Activated T-cell treated with anti-CD3 and anti-CD28 coated beads, Interleukin-2, amount 50 U/mL, for 1 hour (primary cell): ENCODE measurements around the gene STIMATE.

Experiments
- DNase-seq: peaks from one replicate; pipeline ENCODE4 v3.0.0-alpha.2; 2020

STIMATE gene

GRCh38 chr3:52892625-52893311 is 4.6 kb downstream of the STIMATE start:
- DNase-seq = peak; percentile 25

- no peak for DNase-seq
These were observed 5.1 kb downstream of the STIMATE start for GRCh38 chr3:52892290-52892624.

GRCh38 chr3:52891615-52892081 is 5.7 kb downstream of the STIMATE start:
- no peak for DNase-seq

GRCh38 chr3:52891164-52891563 is 6.2 kb downstream of the STIMATE start:
- no peak for DNase-seq

- no peak for DNase-seq
These were observed 6.6 kb downstream of the STIMATE start for GRCh38 chr3:52890735-52891134.

- no peak for DNase-seq
These were observed 7.4 kb downstream of the STIMATE start for GRCh38 chr3:52889901-52890300.

GRCh38 chr3:52887166-52887565 is 10.2 kb downstream of the STIMATE start:
- DNase-seq = no peak

- DNase-seq = no peak
These were observed 11.2 kb downstream of the STIMATE start for GRCh38 chr3:52886049-52886730.

GRCh38 chr3:52882377-52882776 is 15.0 kb downstream of the STIMATE start:
- DNase-seq = no peak

GRCh38 chr3:52881871-52882270 is 15.5 kb downstream of the STIMATE start:
- no peak for DNase-seq

GRCh38 chr3:52880474-52880873 is 16.9 kb downstream of the STIMATE start:
- no peak for DNase-seq

- no peak for DNase-seq
These were observed 17.3 kb downstream of the STIMATE start for GRCh38 chr3:52880047-52880446.

GRCh38 chr3:52879581-52879980 is 17.8 kb downstream of the STIMATE start:
- DNase-seq = no peak

GRCh38 chr3:52879090-52879489 is 18.3 kb downstream of the STIMATE start:
- no peak for DNase-seq

- no peak for DNase-seq
These were observed 20.3 kb downstream of the STIMATE start for GRCh38 chr3:52877085-52877484.

GRCh38 chr3:52874864-52875587 is 22.3 kb downstream of the STIMATE start:
- DNase-seq = no peak

GRCh38 chr3:52874160-52874701 is 23.1 kb downstream of the STIMATE start:
- DNase-seq = no peak

GRCh38 chr3:52873433-52874159 is 23.8 kb downstream of the STIMATE start:
- no peak for DNase-seq

GRCh38 chr3:52872245-52872644 is 25.1 kb downstream of the STIMATE start:
- DNase-seq = no peak

- DNase-seq = no peak
These were observed 25.6 kb downstream of the STIMATE start for GRCh38 chr3:52871761-52872160.

GRCh38 chr3:52870471-52870870 is 26.9 kb downstream of the STIMATE start:
- DNase-seq = no peak

- no peak for DNase-seq
These were observed 30.9 kb downstream of the STIMATE start for GRCh38 chr3:52866427-52866826.

GRCh38 chr3:52865994-52866393 is 31.4 kb downstream of the STIMATE start:
- DNase-seq = no peak
